Naive thymus-derived CD8-positive, alpha-beta T cell (primary cell): Measurements from ENCODE around the gene RHOH. TPM values are rescaled to one million over a fixed set of nuclear protein-coding genes. Genes with fewer than 3 reads are reported as not detected.

Source experiments
- ATAC-seq, 2 donors: fragments of 150-1000 bp; cut with Tn5 transposase in 1 of 2; sonication (Bioruptor Pico), chemical (Tn5 transposase) in 1 of 2; 1 replicate in 1 of 2; 2 replicates in 1 of 2; pipeline ENCODE4 v1.10.0; 2021; ENCODE audit warnings: mild to moderate bottlenecking in 2 of 2, moderate library complexity in 2 of 2
- POLR2A ChIA-PET: fragments of 350-600 bp; sonication (Branson Sonifier 250); formaldehyde crosslinking; loops from one replicate; lab custom pipeline; 2021; ENCODE audit warnings: antibody characterized with exemption; lab: Charles Lee
- DNase-seq, 10 donors: peaks; one replicate each; pipeline versions ENCODE4 v3.0.0 to v3.0.0-alpha.2; 2020 to 2022
- H3K27ac Mint-ChIP-seq, 10 donors: one replicate each; pipeline ENCODE4 v1.8.0; 2020 to 2022; ENCODE audit warnings: mild to moderate bottlenecking in 10 of 10, mixed read lengths in 10 of 10, moderate library complexity in 4 of 10, inconsistent platforms in 1 of 10
- H3K27me3 Mint-ChIP-seq, 5 donors: one replicate each; pipeline ENCODE4 v1.8.0; 2021 to 2022; ENCODE audit warnings: mixed read lengths in 5 of 5
- H3K36me3 Mint-ChIP-seq, 3 donors: one replicate each; pipeline ENCODE4 v1.8.0; 2020 to 2022; ENCODE audit warnings: mixed read lengths in 3 of 3, mild to moderate bottlenecking in 2 of 3, inconsistent platforms in 1 of 3
- H3K4me1 Mint-ChIP-seq, 4 donors: one replicate each; pipeline ENCODE4 v1.8.0; 2021 to 2022; ENCODE audit warnings: mixed read lengths in 4 of 4
- H3K4me3 Mint-ChIP-seq, 10 donors: one replicate each; pipeline ENCODE4 v1.8.0; 2020 to 2022; ENCODE audit warnings: mild to moderate bottlenecking in 10 of 10, mixed read lengths in 10 of 10, moderate library complexity in 6 of 10, inconsistent platforms in 1 of 10
- H3K9me3 Mint-ChIP-seq, 9 donors: one replicate each; pipeline ENCODE4 v1.8.0; 2020 to 2022; ENCODE audit warnings: mixed read lengths in 9 of 9, mild to moderate bottlenecking in 3 of 9, inconsistent platforms in 1 of 9, moderate library complexity in 1 of 9
- polyA plus RNA-seq, 3 donors: library from polyadenylated mRNA; unstranded; fragments of 300-500 nt; fragmentation: Illumina TruSeq; gene quantifications; one replicate each; pipeline ENCODE4 v1.2.3, GENCODE V29; 2021
- total RNA-seq, 8 experiments: library from RNA in 2 of 8; stranded (reverse) in 2 of 8; gene quantifications; one replicate each; pipeline ENCODE4 v1.2.3 and lab custom pipeline; 2021 to 2026

RHOH gene
- total and polyA plus RNA-seq, 5 experiments from 2014 or later: 233 to 416 (median 328) TPM

GRCh38 chr4:40254608-40255392, 58.0 kb downstream of the RHOH start:
- Mint-ChIP-seq H3K4me1 (peaks cover 40 to 84% (median 77%) of the 10 kb centered on the region in 4 donors), H3K9me3 (peaks cover 0 to 5% (median 0%) of the 10 kb centered on the region in 9 donors), H3K4me3 (peak overlapping the region; percentile 16 to 78 (median 62)), H3K36me3 (no peaks in the 10 kb centered on the region), H3K27ac (peak overlapping the region; percentile 84 to 97 (median 94)), H3K27me3 (no peaks in the 10 kb centered on the region)
- no peak for DNase-seq
- POLR2A ChIA-PET: interaction anchor here (0.5 to 4.1 kb wide), 18 partner anchors 7 to 1071 kb away, joined by 3 to 16 read pairs (median 5); partner anchors contain the start of gene RHOH
- ATAC-seq: peak; percentile 31 to 38

- ATAC-seq: peak; percentile 22 to 27
Observed at GRCh38 chr4:40255393-40256281, 58.8 kb downstream of the RHOH start.

GRCh38 chr4:40256329-40256728, 59.5 kb downstream of the RHOH start:
- DNase-seq (no peak), ATAC-seq (no peak)
- no peaks in the 10 kb centered on the region for H3K36me3 Mint-ChIP-seq
- H3K27ac Mint-ChIP-seq: peak overlapping the region; percentile 84 to 98 (median 94)
- peak overlapping the region in 8 of 10 donors; percentile 42 to 78 (median 64) for H3K4me3 Mint-ChIP-seq
- H3K9me3 Mint-ChIP-seq: peaks cover 0 to 3% (median 0%) of the 10 kb centered on the region in 9 donors
- H3K27me3 Mint-ChIP-seq: no peaks in the 10 kb centered on the region
- peaks cover 42 to 80% (median 70%) of the 10 kb centered on the region in 4 donors for H3K4me1 Mint-ChIP-seq
- POLR2A ChIA-PET: interaction anchor here (0.6 to 4.1 kb wide), 26 partner anchors 9 to 65 kb away, joined by 3 to 16 read pairs (median 6); partner anchors contain the start of gene RHOH

More at GRCh38 chr4:40255393-40256281, 58.8 kb downstream of the RHOH start:
- no peaks in the 10 kb centered on the region for H3K27me3 Mint-ChIP-seq
- DNase-seq: no peak
- POLR2A ChIA-PET: interaction anchor here (0.5 to 4.1 kb wide), 23 partner anchors 8 to 1072 kb away, joined by 3 to 16 read pairs (median 5); partner anchors contain the start of gene RHOH
- peak overlapping the region; percentile 16 to 78 (median 62) for H3K4me3 Mint-ChIP-seq
- peaks cover 0 to 5% (median 0%) of the 10 kb centered on the region in 9 donors for H3K9me3 Mint-ChIP-seq
- H3K27ac Mint-ChIP-seq: peak overlapping the region; percentile 84 to 97 (median 94)
- H3K36me3 Mint-ChIP-seq: no peaks in the 10 kb centered on the region
- H3K4me1 Mint-ChIP-seq: peaks cover 39 to 77% (median 70%) of the 10 kb centered on the region in 4 donors

GRCh38 chr4:40256817-40257216, 60.0 kb downstream of the RHOH start:
- DNase-seq (no peak), ATAC-seq (peak; percentile 11 to 28)
- Mint-ChIP-seq H3K27me3 (no peaks in the 10 kb centered on the region), H3K4me1 (peaks cover 44 to 82% (median 70%) of the 10 kb centered on the region in 4 donors), H3K36me3 (no peaks in the 10 kb centered on the region), H3K27ac (peak overlapping the region; percentile 84 to 98 (median 94)), H3K9me3 (no peaks in the 10 kb centered on the region), H3K4me3 (peak overlapping the region in 9 of 10 donors; percentile 42 to 87 (median 67))
- POLR2A ChIA-PET: interaction anchor here (0.6 to 4.1 kb wide), 29 partner anchors 9 to 65 kb away, joined by 3 to 16 read pairs (median 5); partner anchors contain the start of gene RHOH

GRCh38 chr4:40258627-40259026, 61.8 kb downstream of the RHOH start:
- no peaks in the 10 kb centered on the region for H3K36me3 Mint-ChIP-seq
- ATAC-seq: peak; percentile 38 to 48

GRCh38 chr4:40261231-40262076, 64.6 kb downstream of the RHOH start:
- H3K4me1 Mint-ChIP-seq: peaks cover 40 to 80% (median 75%) of the 10 kb centered on the region in 4 donors
- peak overlapping the region in 6 of 10 donors; percentile 2 to 59 (median 21) for H3K4me3 Mint-ChIP-seq
- H3K36me3 Mint-ChIP-seq: no peaks in the 10 kb centered on the region
- DNase-seq: no peak
- no peaks in the 10 kb centered on the region for H3K9me3 Mint-ChIP-seq
- H3K27ac Mint-ChIP-seq: peak overlapping the region; percentile 21 to 93 (median 80)
- peak in 1 of 2 donors; percentile 39 for ATAC-seq
- no peaks in the 10 kb centered on the region for H3K27me3 Mint-ChIP-seq
- POLR2A ChIA-PET: interaction anchor here (0.6 to 1.4 kb wide), 6 partner anchors 9 to 45 kb away, joined by 3 to 5 read pairs (median 4); no protein-coding TSS in a partner anchor

More at GRCh38 chr4:40258627-40259026, 61.8 kb downstream of the RHOH start:
- Mint-ChIP-seq H3K9me3 (no peaks in the 10 kb centered on the region), H3K4me3 (peak overlapping the region in 9 of 10 donors; percentile 40 to 87 (median 82)), H3K4me1 (peaks cover 45 to 82% (median 75%) of the 10 kb centered on the region in 4 donors), H3K27me3 (no peaks in the 10 kb centered on the region), H3K27ac (peak overlapping the region; percentile 90 to 98 (median 96))
- POLR2A ChIA-PET: interaction anchor here (0.6 to 3.0 kb wide), 25 partner anchors 8 to 69 kb away, joined by 3 to 21 read pairs (median 5); no protein-coding TSS in a partner anchor
- DNase-seq: peak in 3 of 10 donors; percentile 42 to 70 (median 56)

- Mint-ChIP-seq H3K4me3 (peak overlapping the region in 3 of 10 donors; percentile 2 to 20 (median 14)), H3K27ac (peak overlapping the region in 5 of 10 donors; percentile 55 to 93 (median 81)), H3K9me3 (no peaks in the 10 kb centered on the region), H3K36me3 (no peaks in the 10 kb centered on the region), H3K27me3 (no peaks in the 10 kb centered on the region), H3K4me1 (peaks cover 38 to 80% (median 75%) of the 10 kb centered on the region in 4 donors)
- no peak for ATAC-seq
- POLR2A ChIA-PET: interaction anchor here (1.3 to 1.4 kb wide), 3 partner anchors 9 to 45 kb away, joined by 4 to 5 read pairs (median 4); no protein-coding TSS in a partner anchor
- no peak for DNase-seq
Observed at GRCh38 chr4:40262077-40262528, 65.3 kb downstream of the RHOH start.

- peaks cover 41 to 82% (median 76%) of the 10 kb centered on the region in 4 donors for H3K4me1 Mint-ChIP-seq
- no peaks in the 10 kb centered on the region for H3K9me3 Mint-ChIP-seq
- peak overlapping the region in 7 of 10 donors; percentile 15 to 99 (median 71) for H3K27ac Mint-ChIP-seq
- ATAC-seq (no peak), DNase-seq (no peak)
- H3K36me3 Mint-ChIP-seq: no peaks in the 10 kb centered on the region
- H3K27me3 Mint-ChIP-seq: no peaks in the 10 kb centered on the region
- peak overlapping the region in 4 of 10 donors; percentile 4 to 46 (median 28) for H3K4me3 Mint-ChIP-seq
- POLR2A ChIA-PET: interaction anchor here (0.7 to 0.8 kb wide), 2 partner anchors 71 to 73 kb away, joined by 3 to 4 read pairs; no protein-coding TSS in a partner anchor
Observed at GRCh38 chr4:40262861-40263260, 66.0 kb downstream of the RHOH start.

- H3K4me1 Mint-ChIP-seq: peaks cover 38 to 77% (median 70%) of the 10 kb centered on the region in 4 donors
- peak overlapping the region in 9 of 10 donors; percentile 94 to 99 (median 97) for H3K27ac Mint-ChIP-seq
- H3K36me3 Mint-ChIP-seq: no peaks in the 10 kb centered on the region
- no peaks in the 10 kb centered on the region for H3K27me3 Mint-ChIP-seq
- POLR2A ChIA-PET: interaction anchor here (0.7 to 2.6 kb wide), 17 partner anchors 10 to 112 kb away, joined by 3 to 29 read pairs (median 6); no protein-coding TSS in a partner anchor
- peak overlapping the region; percentile 7 to 88 (median 80) for H3K4me3 Mint-ChIP-seq
- no peak for DNase-seq
- no peaks in the 10 kb centered on the region for H3K9me3 Mint-ChIP-seq
- no peak for ATAC-seq
Observed at GRCh38 chr4:40264497-40264896, 67.7 kb downstream of the RHOH start.

GRCh38 chr4:40264995-40265909, 68.4 kb downstream of the RHOH start:
- H3K27me3 Mint-ChIP-seq: no peaks in the 10 kb centered on the region
- H3K4me1 Mint-ChIP-seq: peaks cover 37 to 76% (median 70%) of the 10 kb centered on the region in 4 donors
- H3K36me3 Mint-ChIP-seq: no peaks in the 10 kb centered on the region
- DNase-seq: peak in 9 of 10 donors; percentile 28 to 82 (median 59)
- H3K27ac Mint-ChIP-seq: peak overlapping the region; percentile 94 to 99 (median 98)
- peak overlapping the region; percentile 68 to 91 (median 84) for H3K4me3 Mint-ChIP-seq
- no peaks in the 10 kb centered on the region for H3K9me3 Mint-ChIP-seq
- POLR2A ChIA-PET: interaction anchor here (0.5 to 2.6 kb wide), 23 partner anchors 9 to 112 kb away, joined by 3 to 29 read pairs (median 6); no protein-coding TSS in a partner anchor
- ATAC-seq: peak; percentile 81 to 83
